HepG2 (cell line): ENCODE results near the gene ETFA.

Experiments used
- JARID2 ChIP-seq: sonication (generic); formaldehyde crosslinking; IDR thresholded peaks from 2 replicates; pipeline ENCODE4 v1.8.1; 2023; ENCODE audit warnings: missing genetic modification reagents, inconsistent platforms; ENCODE audit not compliant: insufficient replicate concordance
- POLR2AphosphoS5 ChIP-seq: IDR thresholded peaks from 2 replicates; pipeline ENCODE4 v1.6.1; 2012; ENCODE audit warnings: low read depth, low read length
- SP1 ChIP-seq, 2 experiments: fragments of 450-650 bp in 1 of 2; sonication (generic) in 1 of 2; formaldehyde crosslinking in 1 of 2; IDR thresholded peaks; 2 replicates each; pipeline versions ENCODE4 v1.4.0 to v1.6.1; 2016 to 2020; ENCODE audit warnings: missing genetic modification reagents in 1 of 2
- TF ChIP-seq, protein P1 (sequence below): sonication (generic); formaldehyde crosslinking; IDR thresholded peaks from 2 replicates; pipeline ENCODE4 v1.5.0; 2020; ENCODE audit warnings: mild to moderate bottlenecking, missing genetic modification reagents, moderate library complexity

DNA sequence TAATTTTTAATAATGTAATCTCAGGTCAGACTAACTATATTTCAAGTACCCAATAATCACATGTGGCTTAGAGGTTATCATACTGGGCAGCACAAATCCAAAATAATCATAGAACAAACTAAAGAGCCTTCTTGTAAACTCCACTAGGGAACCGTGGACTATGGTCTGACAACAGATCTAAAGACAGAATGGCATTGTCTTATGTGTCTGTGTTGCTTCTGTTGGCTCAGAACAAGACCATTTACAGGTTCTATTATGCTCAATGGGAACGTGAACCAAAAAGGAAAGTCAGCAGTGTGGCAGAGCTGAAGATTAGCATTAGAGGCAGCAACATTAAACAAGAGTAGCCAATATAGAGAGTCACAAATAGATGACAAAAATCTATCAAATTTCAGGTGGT is 74.9 kb downstream of the ETFA start:
- TF ChIP-seq, protein P1, sequence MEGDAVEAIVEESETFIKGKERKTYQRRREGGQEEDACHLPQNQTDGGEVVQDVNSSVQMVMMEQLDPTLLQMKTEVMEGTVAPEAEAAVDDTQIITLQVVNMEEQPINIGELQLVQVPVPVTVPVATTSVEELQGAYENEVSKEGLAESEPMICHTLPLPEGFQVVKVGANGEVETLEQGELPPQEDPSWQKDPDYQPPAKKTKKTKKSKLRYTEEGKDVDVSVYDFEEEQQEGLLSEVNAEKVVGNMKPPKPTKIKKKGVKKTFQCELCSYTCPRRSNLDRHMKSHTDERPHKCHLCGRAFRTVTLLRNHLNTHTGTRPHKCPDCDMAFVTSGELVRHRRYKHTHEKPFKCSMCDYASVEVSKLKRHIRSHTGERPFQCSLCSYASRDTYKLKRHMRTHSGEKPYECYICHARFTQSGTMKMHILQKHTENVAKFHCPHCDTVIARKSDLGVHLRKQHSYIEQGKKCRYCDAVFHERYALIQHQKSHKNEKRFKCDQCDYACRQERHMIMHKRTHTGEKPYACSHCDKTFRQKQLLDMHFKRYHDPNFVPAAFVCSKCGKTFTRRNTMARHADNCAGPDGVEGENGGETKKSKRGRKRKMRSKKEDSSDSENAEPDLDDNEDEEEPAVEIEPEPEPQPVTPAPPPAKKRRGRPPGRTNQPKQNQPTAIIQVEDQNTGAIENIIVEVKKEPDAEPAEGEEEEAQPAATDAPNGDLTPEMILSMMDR (CRISPR knock-in tag) = no peak
- TF ChIP-seq SP1 (IDR thresholded peaks at IDR 0.05) = no peak
- no peak for TF ChIP-seq SP1 (CRISPR knock-in tag; IDR thresholded peaks at IDR 0.05)
- TF ChIP-seq POLR2AphosphoS5 = no peak
- TF ChIP-seq JARID2 (CRISPR knock-in tag) = no peak
